ENCODE results near the gene PARVG. TPM values are rescaled to one million over a fixed set of nuclear protein-coding genes. Genes with fewer than 3 reads are reported as not detected.

Gene PARVG
- total RNA-seq, 1 donor from 2014 or later: 65.9 TPM

DNA sequence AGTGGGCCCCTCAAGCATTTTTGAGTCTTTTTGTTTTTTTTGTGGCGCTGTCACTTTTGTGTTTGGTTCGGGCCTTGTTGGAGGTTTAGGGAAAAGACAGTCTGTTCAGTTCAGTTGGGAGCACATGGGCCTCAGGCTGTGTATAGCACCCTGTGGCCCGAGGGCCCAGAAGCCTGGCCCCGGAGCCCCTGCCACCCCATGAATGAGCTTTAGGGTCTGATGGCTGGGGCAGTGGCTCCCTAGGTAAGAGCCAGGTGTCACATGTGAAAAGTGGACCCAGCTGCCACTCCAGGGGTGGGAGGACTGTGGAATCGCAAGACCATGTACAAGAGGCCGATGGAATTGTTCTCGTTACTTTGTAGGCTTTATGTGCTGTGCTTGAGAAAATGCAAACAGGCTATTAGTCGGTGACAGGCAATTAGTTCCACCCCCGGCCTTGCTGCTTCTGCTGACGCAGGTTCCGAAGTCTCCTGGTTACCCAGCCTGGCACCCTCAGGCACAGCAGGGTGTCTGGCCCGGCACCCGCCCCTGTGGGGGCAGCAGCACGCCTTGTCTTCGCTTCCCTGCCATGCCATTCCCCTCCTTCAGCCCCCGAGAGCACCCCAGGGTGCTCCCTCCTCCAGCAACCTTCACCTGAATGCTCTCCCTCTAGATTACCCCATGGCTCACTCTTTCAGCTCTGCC, 38.2 kb upstream of the PARVG start:
- DNase-seq (no peak), ATAC-seq (no peak)
- H3K9me3 ChIP-seq: peaks cover 4% of the 10 kb centered on the region
- TF ChIP-seq, protein P1, sequence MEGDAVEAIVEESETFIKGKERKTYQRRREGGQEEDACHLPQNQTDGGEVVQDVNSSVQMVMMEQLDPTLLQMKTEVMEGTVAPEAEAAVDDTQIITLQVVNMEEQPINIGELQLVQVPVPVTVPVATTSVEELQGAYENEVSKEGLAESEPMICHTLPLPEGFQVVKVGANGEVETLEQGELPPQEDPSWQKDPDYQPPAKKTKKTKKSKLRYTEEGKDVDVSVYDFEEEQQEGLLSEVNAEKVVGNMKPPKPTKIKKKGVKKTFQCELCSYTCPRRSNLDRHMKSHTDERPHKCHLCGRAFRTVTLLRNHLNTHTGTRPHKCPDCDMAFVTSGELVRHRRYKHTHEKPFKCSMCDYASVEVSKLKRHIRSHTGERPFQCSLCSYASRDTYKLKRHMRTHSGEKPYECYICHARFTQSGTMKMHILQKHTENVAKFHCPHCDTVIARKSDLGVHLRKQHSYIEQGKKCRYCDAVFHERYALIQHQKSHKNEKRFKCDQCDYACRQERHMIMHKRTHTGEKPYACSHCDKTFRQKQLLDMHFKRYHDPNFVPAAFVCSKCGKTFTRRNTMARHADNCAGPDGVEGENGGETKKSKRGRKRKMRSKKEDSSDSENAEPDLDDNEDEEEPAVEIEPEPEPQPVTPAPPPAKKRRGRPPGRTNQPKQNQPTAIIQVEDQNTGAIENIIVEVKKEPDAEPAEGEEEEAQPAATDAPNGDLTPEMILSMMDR (IDR thresholded peaks at IDR 0.05): no peak
- intact Hi-C loops (cut with DNase I): no loop called here
- H3K27me3 ChIP-seq: no peaks in the 10 kb centered on the region
- no peak overlapping the region for H3K4me3 ChIP-seq
- H3K27ac ChIP-seq: no peak overlapping the region
- H3K36me3 ChIP-seq: no peaks in the 10 kb centered on the region
- no peaks in the 10 kb centered on the region for H3K4me1 ChIP-seq

DNA sequence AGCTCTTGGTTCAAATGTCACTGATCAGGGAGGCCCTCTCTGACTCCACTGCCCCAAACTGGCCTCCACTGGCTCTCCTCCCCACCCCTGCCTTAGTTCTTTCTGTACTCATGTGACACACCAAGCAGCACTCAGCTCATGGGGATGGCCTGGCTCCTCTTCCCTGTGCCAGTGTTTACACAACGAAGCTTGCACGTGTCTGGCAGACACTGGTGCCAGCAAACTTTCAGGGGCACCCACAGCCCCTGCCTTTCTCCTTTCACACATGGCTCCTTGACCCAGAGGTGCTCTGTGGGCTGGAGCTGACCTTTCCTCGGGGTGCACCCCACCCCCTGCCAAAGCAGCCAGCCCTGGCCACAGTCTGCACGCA, 37.6 kb upstream of the PARVG start:
- TF ChIP-seq, protein P1 (IDR thresholded peaks at IDR 0.05): no peak
- ATAC-seq (no peak), DNase-seq (no peak)
- no peaks in the 10 kb centered on the region for H3K27me3 ChIP-seq
- H3K27ac ChIP-seq: no peak overlapping the region
- H3K9me3 ChIP-seq: no peaks in the 10 kb centered on the region
- no peaks in the 10 kb centered on the region for H3K36me3 ChIP-seq
- no peak overlapping the region for H3K4me3 ChIP-seq
- intact Hi-C loops (cut with DNase I): no loop called here
- no peaks in the 10 kb centered on the region for H3K4me1 ChIP-seq

DNA sequence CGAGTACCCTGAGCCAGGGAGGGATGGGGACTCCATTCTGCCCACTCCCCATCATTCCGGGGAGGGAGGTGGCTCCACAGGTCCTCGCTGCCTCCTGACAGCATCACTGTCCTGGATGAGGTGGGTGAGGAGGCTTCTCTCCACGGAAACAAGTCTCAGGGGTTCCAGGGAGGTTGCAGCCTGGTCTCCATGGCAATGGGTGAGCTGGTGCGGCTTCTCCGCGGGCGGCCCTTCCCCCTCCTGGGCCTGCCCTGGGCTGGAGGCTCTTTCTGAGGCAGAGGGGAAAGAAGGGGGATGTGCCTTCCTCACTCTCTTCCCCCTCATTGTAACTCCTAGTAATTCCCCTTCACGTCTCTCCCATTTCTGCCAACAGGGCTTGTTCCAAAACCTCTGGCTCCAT, 37.1 kb upstream of the PARVG start:
- H3K27me3 ChIP-seq: no peaks in the 10 kb centered on the region
- no peak overlapping the region for H3K27ac ChIP-seq
- no peaks in the 10 kb centered on the region for H3K9me3 ChIP-seq
- no peak overlapping the region for H3K4me3 ChIP-seq
- H3K4me1 ChIP-seq: no peaks in the 10 kb centered on the region
- no peak for DNase-seq
- intact Hi-C loops (cut with DNase I): no loop called here
- ATAC-seq: no peak
- no peaks in the 10 kb centered on the region for H3K36me3 ChIP-seq
- TF ChIP-seq, protein P1 (IDR thresholded peaks at IDR 0.05): no peak

DNA sequence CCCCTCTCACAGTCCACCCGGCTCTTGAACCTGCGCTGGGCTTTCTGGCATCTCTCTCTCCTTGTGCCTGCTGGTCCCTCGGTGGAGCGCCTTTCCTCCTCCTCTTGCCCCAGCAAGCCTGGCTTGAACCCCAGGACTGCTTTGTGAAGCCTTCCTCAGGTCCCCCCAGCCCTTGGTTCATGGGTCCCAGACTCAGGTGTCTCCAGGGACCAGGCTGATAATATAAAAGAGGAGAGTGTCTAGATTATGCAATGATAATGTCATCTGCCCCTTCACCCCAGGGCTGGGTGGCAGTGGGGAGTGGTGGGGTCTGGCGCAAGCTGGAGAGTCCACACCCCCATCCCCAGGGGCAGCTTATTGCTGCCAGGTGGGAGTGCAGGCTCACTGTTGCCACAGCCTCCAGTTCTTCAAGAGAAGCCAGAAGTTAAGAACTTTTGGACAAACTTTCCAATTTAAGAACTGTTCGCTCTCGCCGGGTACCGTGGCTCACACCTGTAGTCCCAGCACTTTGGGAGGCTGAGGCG, 36.6 kb upstream of the PARVG start:
- Histone ChIP-seq H3K27ac (no peak overlapping the region), H3K4me1 (no peaks in the 10 kb centered on the region), H3K36me3 (peaks cover 2% of the 10 kb centered on the region), H3K4me3 (no peak overlapping the region), H3K9me3 (no peaks in the 10 kb centered on the region), H3K27me3 (no peaks in the 10 kb centered on the region)
- ATAC-seq: no peak
- TF ChIP-seq, protein P1 (IDR thresholded peaks at IDR 0.05): no peak
- no peak for DNase-seq
- intact Hi-C loops (cut with DNase I): no loop called here

DNA sequence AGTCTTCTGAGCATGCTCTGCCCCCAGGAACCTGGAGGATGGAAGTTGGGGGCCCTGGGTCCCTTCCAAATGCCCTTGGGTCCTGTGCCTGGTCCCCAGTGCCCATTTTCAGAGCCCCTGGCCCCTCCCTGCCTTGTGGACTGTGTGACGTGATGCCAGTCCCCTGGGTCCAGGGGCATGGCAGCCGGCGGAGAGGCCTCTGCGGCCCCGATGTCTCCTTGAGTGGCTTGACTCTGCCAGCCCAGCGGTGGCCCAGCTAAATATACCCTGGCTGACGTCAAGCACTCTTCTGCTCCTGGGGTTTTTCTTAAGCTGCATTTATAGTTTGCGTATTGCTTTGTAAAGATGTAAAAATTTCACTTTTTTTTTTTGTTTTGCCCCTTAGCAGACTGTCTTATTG, 35.2 kb upstream of the PARVG start:
- no peak for DNase-seq
- H3K4me1 ChIP-seq: no peaks in the 10 kb centered on the region
- ATAC-seq: no peak

More for the DNA sequence above, 35.2 kb upstream of the PARVG start:
- peaks cover 5% of the 10 kb centered on the region for H3K36me3 ChIP-seq
- no peak overlapping the region for H3K27ac ChIP-seq
- no peaks in the 10 kb centered on the region for H3K27me3 ChIP-seq
- intact Hi-C loops (cut with DNase I): no loop called here
- TF ChIP-seq, protein P1 (IDR thresholded peaks at IDR 0.05): no peak
- no peaks in the 10 kb centered on the region for H3K9me3 ChIP-seq
- H3K4me3 ChIP-seq: no peak overlapping the region

Data from upper lobe of right lung (tissue), 1 donor.